Hepatocyte (in vitro differentiated cells): ENCODE measurements around the gene MIER1.

Source experiments
- EZH2 ChIP-seq: fragments of 200-600 bp; sonication (generic); IDR thresholded peaks from 2 replicates; pipeline ENCODE4 v1.6.1; 2016; ENCODE audit warnings: antibody characterized with exemption, mild to moderate bottlenecking, borderline replicate concordance
- EZH2phosphoT487 ChIP-seq: fragments of 200-600 bp; sonication (generic); IDR thresholded peaks from one replicate; pipeline ENCODE4 v1.6.1; 2018; ENCODE audit warnings: antibody characterized with exemption, mild to moderate bottlenecking, low read depth, moderate library complexity; ENCODE audit not compliant: unreplicated experiment, severe bottlenecking
- TF ChIP-seq, protein P1 (sequence below): fragments of 200-600 bp; sonication (generic); IDR thresholded peaks from 2 replicates; pipeline ENCODE4 v1.5.1; 2016; ENCODE audit warnings: antibody characterized with exemption, mild to moderate bottlenecking; ENCODE audit not compliant: poor library complexity

DNA sequence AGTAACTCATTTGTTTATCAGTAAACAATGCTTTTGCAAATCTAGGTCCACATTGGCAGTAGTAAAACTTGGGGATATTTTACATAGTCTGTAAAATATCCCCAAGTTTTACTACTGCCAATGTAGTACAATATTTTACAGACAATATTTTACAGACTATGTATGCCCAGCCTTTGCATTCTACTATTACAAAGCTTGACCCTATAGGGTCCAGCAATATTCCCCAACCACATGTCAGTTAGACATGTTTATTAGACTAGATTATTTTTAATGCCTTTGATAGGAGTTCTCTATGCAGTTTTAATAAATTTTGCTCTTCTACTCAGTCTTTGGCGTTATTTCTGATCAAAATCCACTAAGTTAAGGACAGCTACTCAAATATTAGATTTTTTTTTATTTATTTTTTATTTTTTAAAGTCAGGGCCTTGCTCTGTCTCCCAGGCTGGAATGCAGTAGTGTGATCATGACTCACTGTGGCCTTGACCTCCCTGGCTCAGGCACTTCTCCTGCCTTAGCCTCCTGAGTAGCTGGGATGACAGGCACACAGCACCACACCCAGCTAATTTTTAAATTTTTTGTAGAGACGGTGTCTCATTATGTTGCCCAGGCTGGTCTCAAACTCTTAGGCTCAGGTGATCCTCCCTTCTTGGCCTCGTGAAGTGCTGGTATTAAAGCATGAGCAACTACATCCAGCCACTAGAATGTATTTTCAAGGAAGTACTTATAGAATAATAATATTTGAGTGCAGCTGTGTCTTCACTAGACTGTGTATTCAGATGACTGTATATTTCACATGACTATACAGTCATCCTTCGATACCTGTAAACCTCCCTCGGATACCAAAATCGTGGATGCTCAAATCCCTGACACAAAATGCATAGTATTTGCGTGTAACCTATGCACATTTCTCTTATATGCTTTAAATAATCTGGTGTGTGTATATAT is 19.8 kb downstream of the MIER1 start:
- TF ChIP-seq, protein P1, sequence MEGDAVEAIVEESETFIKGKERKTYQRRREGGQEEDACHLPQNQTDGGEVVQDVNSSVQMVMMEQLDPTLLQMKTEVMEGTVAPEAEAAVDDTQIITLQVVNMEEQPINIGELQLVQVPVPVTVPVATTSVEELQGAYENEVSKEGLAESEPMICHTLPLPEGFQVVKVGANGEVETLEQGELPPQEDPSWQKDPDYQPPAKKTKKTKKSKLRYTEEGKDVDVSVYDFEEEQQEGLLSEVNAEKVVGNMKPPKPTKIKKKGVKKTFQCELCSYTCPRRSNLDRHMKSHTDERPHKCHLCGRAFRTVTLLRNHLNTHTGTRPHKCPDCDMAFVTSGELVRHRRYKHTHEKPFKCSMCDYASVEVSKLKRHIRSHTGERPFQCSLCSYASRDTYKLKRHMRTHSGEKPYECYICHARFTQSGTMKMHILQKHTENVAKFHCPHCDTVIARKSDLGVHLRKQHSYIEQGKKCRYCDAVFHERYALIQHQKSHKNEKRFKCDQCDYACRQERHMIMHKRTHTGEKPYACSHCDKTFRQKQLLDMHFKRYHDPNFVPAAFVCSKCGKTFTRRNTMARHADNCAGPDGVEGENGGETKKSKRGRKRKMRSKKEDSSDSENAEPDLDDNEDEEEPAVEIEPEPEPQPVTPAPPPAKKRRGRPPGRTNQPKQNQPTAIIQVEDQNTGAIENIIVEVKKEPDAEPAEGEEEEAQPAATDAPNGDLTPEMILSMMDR, result no peak
- TF ChIP-seq EZH2 (no peak), EZH2phosphoT487 (no peak)
